Gastrocnemius medialis (tissue), 4 donors: Measurements from ENCODE around the gene TK2.

Experiments
- POLR2A ChIP-seq, 2 donors: fragments of 450-650 bp; IDR thresholded peaks; one replicate each; pipeline ENCODE4 v1.6.1; 2017; ENCODE audit warnings: antibody characterized with exemption in 2 of 2, mild to moderate bottlenecking in 2 of 2, moderate library complexity in 2 of 2
- TF ChIP-seq, protein P1 (sequence below), 5 experiments: fragments of 450-650 bp in 3 of 5; fragments of 200-600 bp in 2 of 5; sonication (generic) in 2 of 5; IDR thresholded peaks in 4 of 5; conservative IDR thresholded peaks in 1 of 5; 1 replicate in 4 of 5; 2 replicates in 1 of 5; pipeline ENCODE4 v1.5.1; 2016 to 2019; ENCODE audit warnings: antibody characterized with exemption in 5 of 5, mild to moderate bottlenecking in 3 of 5, moderate library complexity in 3 of 5

- TF ChIP-seq, protein P1, sequence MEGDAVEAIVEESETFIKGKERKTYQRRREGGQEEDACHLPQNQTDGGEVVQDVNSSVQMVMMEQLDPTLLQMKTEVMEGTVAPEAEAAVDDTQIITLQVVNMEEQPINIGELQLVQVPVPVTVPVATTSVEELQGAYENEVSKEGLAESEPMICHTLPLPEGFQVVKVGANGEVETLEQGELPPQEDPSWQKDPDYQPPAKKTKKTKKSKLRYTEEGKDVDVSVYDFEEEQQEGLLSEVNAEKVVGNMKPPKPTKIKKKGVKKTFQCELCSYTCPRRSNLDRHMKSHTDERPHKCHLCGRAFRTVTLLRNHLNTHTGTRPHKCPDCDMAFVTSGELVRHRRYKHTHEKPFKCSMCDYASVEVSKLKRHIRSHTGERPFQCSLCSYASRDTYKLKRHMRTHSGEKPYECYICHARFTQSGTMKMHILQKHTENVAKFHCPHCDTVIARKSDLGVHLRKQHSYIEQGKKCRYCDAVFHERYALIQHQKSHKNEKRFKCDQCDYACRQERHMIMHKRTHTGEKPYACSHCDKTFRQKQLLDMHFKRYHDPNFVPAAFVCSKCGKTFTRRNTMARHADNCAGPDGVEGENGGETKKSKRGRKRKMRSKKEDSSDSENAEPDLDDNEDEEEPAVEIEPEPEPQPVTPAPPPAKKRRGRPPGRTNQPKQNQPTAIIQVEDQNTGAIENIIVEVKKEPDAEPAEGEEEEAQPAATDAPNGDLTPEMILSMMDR (IDR thresholded peaks at IDR 0.05 in 4 of 5, conservative IDR thresholded peaks at IDR 0.05 in 1 of 5), result no peak
- TF ChIP-seq POLR2A (IDR thresholded peaks at IDR 0.05), result no peak
Observed at GRCh38 chr16:66470556-66470955, 79.4 kb downstream of the TK2 start.
